Parathyroid adenoma (tissue), 2 donors: Measurements from ENCODE around the gene ALPP.

ENCODE experiments used
- H2AFZ ChIP-seq: fragments of 300-600 bp; sonication (generic); one replicate; pipeline ENCODE4 v1.7.0; 2017; ENCODE audit warnings: antibody characterized with exemption, mild to moderate bottlenecking
- H3K27ac ChIP-seq: fragments of 300-600 bp; sonication (generic); one replicate; pipeline ENCODE4 v1.7.0; 2017
- H3K27me3 ChIP-seq: fragments of 300-600 bp; sonication (generic); one replicate; pipeline ENCODE4 v1.7.0; 2017; ENCODE audit warnings: low read length; ENCODE audit not compliant: control insufficient read depth, insufficient read depth
- H3K36me3 ChIP-seq: fragments of 300-600 bp; sonication (generic); one replicate; pipeline ENCODE4 v1.7.0; 2017; ENCODE audit warnings: low read length; ENCODE audit not compliant: control insufficient read depth, insufficient read depth
- H3K4me1 ChIP-seq: fragments of 300-600 bp; sonication (generic); one replicate; pipeline ENCODE4 v1.7.0; 2017; ENCODE audit warnings: control low read depth
- H3K4me2 ChIP-seq: fragments of 300-600 bp; sonication (generic); one replicate; pipeline ENCODE4 v1.7.0; 2017; ENCODE audit warnings: low read length
- H3K4me3 ChIP-seq: fragments of 300-600 bp; sonication (generic); one replicate; pipeline ENCODE4 v1.7.0; 2017; ENCODE audit warnings: low read depth, low read length
- H3K79me2 ChIP-seq: fragments of 300-600 bp; sonication (generic); one replicate; pipeline ENCODE4 v1.7.0; 2017; ENCODE audit warnings: control low read depth
- H3K9ac ChIP-seq: fragments of 300-600 bp; sonication (generic); one replicate; pipeline ENCODE4 v1.7.0; 2017; ENCODE audit warnings: mild to moderate bottlenecking
- H3K9me3 ChIP-seq: fragments of 300-600 bp; sonication (generic); one replicate; pipeline ENCODE4 v1.7.0; 2017; ENCODE audit warnings: low read length; ENCODE audit not compliant: control insufficient read depth
- CTCF ChIP-seq: fragments of 300-600 bp; sonication (generic); IDR thresholded peaks from one replicate; pipeline ENCODE4 v1.7.0; 2017; ENCODE audit warnings: antibody characterized with exemption, mild to moderate bottlenecking
- donor health status: primary hyperparathyroidism.

ALPP gene

GRCh38 chr2:232349546-232349945, 29.0 kb upstream of the ALPP start:
- Histone ChIP-seq H3K4me2 (no peak overlapping the region), H3K9ac (no peak overlapping the region), H3K9me3 (no peaks in the 10 kb centered on the region), H3K4me3 (no peak overlapping the region), H3K79me2 (no peaks in the 10 kb centered on the region), H3K36me3 (no peaks in the 10 kb centered on the region), H3K27ac (no peak overlapping the region), H3K27me3 (peaks cover 4% of the 10 kb centered on the region), H3K4me1 (peaks cover 2% of the 10 kb centered on the region), H2AFZ (no peak overlapping the region)
- no peak for TF ChIP-seq CTCF

- H3K79me2 ChIP-seq: no peaks in the 10 kb centered on the region
- H3K4me3 ChIP-seq: no peak overlapping the region
- H3K36me3 ChIP-seq: no peaks in the 10 kb centered on the region
- H3K27me3 ChIP-seq: peaks cover 4% of the 10 kb centered on the region
- H2AFZ ChIP-seq: no peak overlapping the region
- H3K4me1 ChIP-seq: peaks cover 2% of the 10 kb centered on the region
- no peak overlapping the region for H3K27ac ChIP-seq
- no peak overlapping the region for H3K9ac ChIP-seq
- H3K9me3 ChIP-seq: no peaks in the 10 kb centered on the region
- no peak for TF ChIP-seq CTCF
- no peak overlapping the region for H3K4me2 ChIP-seq
Observed at GRCh38 chr2:232349946-232350635, 28.5 kb upstream of the ALPP start.

GRCh38 chr2:232350804-232351685, 27.5 kb upstream of the ALPP start:
- H3K4me3 ChIP-seq: no peak overlapping the region
- no peak for TF ChIP-seq CTCF
- H3K27ac ChIP-seq: no peak overlapping the region
- no peak overlapping the region for H3K4me2 ChIP-seq
- no peaks in the 10 kb centered on the region for H3K36me3 ChIP-seq
- H3K9ac ChIP-seq: no peak overlapping the region
- H3K79me2 ChIP-seq: no peaks in the 10 kb centered on the region
- no peaks in the 10 kb centered on the region for H3K9me3 ChIP-seq
- H3K27me3 ChIP-seq: peaks cover 4% of the 10 kb centered on the region
- peaks cover 2% of the 10 kb centered on the region for H3K4me1 ChIP-seq
- peak overlapping the region; percentile 60 for H2AFZ ChIP-seq

GRCh38 chr2:232351686-232352510, 26.7 kb upstream of the ALPP start:
- Histone ChIP-seq H2AFZ (no peak overlapping the region), H3K27ac (no peak overlapping the region), H3K4me1 (peaks cover 2% of the 10 kb centered on the region), H3K79me2 (no peaks in the 10 kb centered on the region), H3K4me2 (no peak overlapping the region), H3K27me3 (peaks cover 4% of the 10 kb centered on the region), H3K36me3 (no peaks in the 10 kb centered on the region), H3K9ac (no peak overlapping the region), H3K4me3 (no peak overlapping the region), H3K9me3 (no peaks in the 10 kb centered on the region)
- TF ChIP-seq CTCF: no peak
